CD4-positive, alpha-beta T cell treated with Interleukin-4 for 4 hours (primary cell): Measurements from ENCODE around the gene ISG20L2.

ENCODE experiments used
- DNase-seq: peaks from one replicate; pipeline ENCODE4 v3.0.0-alpha.2; 2020

Gene ISG20L2

DNA sequence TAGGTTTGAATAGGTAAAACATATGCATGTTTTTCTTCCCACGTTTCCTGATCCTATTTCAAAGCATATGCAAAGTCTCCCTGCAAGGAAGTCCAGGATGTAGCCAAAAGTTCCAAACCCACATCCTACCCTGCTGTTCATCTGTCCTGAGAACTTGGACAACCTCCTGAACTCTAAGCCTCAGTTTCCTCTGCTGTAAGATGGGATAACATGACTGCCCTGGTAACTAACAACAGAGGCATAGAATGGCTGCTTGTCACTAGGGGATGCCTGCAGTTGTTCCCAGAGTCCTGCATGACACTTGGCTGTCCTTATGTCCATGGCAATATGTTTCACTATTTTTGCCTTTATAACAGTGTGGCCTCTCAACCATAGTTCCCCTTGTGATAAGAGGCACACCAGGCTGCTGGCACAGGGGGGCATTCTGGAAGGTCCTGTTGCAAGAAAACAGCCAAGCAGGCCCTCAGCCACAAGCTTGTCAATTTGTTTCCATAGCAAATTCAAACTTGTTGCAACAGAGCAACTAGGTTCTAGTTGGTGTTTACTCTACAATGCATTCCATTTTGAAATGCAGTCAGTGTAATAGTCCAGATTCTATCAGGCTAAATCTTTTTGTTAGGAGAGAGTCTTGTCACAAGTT is 24.4 kb upstream of the ISG20L2 start:
- DNase-seq, result no peak

DNA sequence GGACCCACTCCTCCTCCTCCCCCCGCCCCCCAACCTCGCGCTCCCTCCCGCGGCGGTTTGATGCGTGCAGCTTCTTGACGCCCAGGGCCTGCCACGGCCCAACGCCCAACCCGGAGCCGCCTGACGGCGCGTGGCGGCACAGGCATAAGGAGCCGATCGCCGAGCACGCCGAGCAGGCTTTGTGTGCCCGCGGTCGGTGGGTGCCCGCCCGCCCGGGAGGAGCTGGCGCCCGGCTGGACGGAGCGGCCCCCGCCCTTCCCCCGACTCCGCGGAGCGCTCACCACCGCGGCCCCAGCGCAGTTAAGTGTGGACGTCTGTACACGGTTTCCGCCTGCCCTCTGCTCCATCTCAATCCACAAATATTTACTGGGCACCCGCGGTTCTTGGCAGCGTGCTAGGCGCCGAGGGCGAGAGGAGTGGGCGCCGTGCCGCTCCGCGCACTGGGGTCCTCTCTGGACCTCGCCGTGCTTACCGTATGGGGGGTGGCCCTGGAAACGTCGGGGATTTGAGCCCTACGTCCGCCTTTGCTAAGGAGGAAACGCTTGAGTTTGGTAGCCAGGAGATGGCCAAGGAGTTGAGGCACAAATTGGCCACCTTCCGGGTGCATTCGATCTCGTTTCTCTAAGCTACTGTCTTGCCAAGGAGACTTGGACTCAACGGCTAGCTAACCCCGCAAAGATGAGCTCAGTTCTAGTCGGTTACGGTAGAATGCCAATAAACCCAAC is 23.4 kb upstream of the ISG20L2 start:
- peak; percentile 97 for DNase-seq

- no peak for DNase-seq
These were observed 22.8 kb upstream of the ISG20L2 start, which contains the start of gene HDGF for GRCh38 chr1:156751451-156751756. Gene HDGF, minus strand, starts transcription at chr1:156751675. Its CDS starts 246 bp downstream, at chr1:156751429.

GRCh38 chr1:156750711-156751450 is 22.3 kb upstream of the ISG20L2 start:
- no peak for DNase-seq

DNA sequence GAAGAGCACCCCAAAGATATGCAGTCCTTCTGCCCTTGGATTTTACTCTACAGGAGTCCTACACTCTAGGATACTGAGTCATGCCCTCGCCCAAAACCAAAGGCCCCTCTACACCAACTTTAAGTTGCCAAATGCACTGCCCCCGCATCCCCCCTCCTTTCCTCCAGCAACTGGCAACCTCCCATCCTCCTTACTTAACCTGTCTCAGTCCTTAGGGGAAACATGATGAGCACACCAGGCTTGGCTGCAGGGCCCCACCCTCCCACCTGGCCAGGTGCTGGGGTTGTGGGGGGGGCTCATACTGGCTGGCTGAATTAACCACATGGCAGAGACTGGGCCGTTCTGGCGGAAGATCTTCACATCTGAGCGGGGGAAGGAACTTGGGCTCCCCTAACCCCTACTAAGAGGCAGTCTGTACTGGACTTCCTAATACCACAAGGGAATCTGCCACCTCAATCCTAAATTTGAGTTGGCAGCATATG is 21.7 kb upstream of the ISG20L2 start:
- DNase-seq, result peak; percentile 55

- no peak for DNase-seq
These were observed 21.0 kb upstream of the ISG20L2 start for GRCh38 chr1:156749419-156750118.

DNA sequence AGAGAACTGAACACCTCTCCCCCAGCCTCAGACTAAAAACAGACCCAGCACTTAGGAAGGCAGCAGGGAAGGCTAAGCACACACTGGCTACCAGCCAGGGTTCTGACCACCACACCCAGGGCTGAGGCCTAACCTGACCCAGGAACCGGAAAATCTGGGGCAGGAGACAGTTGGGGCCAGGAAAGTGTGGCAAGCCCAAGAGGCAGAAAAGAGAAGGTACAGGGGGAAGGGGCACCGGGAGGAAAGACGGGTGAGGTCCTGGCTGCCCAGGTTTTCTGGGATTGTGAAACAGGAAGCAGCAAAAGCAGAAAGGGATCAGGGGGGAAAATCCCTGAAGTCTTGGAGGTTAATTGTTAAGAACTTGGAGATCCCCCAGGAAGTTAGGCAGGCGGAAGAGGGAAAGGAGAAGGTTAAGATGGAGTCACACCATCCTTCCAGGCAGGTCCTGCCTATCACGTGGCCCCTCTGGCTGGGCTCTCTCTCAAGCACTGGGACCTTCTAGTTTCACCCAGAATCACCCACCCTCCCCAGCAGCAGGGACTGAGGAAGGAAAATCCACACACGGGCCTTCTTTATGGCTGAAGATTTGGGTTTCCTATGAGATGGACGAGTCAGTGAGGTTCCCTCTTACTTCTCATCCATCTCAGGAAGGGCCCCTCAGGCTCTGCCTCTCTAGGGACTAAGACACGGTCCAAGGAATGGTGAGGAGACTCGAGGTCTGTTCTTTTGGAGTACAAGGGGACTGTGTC is 20.3 kb upstream of the ISG20L2 start:
- DNase-seq, result peak; percentile 33

GRCh38 chr1:156747742-156748669 is 19.4 kb upstream of the ISG20L2 start:
- DNase-seq, result peak; percentile 53

DNA sequence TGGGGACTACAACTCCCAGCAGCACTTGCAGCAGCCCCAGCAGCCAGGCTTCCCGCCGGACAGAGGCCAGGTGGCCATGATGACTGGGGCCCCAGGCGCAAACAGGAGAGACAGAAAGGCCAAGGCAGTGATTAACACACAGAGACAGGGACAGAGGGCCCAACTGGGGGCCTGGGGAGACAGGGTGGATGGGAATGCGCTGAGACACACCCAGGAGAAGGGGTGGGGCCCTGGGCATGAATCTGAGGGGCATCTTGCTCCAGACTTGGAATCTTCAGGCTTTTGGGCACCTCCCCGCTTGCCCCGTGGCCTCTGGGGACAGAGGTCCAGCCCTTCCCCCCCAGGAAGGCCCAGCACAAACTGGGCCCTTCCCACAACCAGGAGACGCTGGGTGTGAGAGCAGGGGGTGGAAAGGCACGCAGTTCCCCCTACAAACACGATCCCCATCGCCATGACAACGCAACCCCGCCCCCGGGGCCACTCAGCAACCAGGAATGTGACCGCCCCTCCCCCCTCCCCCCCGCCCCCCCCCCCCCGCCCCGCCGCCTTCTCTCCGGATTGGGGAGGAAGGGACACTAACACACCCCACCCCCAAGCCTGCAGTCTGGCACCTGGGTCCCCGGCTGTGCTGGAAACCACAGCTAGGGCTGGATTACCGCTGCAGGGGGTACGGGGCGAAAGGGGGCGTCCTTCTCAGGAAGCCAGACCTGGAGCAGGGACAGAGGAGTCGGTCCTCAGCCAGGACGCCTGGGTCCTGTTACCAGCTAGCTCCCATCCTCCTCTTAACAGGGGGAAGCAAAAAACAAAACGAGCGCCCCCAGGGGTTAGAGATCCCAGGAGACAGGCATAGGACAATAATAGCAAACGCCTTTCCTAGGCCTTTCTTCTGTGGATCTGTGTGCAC is 18.4 kb upstream of the ISG20L2 start:
- DNase-seq, result peak; percentile 88

DNA sequence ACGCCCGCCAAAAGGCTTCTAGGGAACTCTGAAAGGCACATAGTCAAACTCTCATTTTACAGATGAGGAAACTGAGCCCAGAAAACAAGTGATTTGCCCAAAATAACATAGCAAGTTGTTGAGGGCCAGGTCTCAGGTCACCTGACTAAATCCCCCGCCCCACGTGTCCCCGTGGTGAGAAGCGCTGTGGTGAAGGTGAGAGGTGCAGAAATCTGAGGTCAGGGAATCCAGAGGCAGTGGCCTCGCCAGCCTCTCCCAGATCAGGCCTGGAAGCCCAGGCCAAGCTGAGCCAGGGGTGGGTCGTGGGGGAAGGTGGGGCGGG is 17.8 kb upstream of the ISG20L2 start:
- peak; percentile 41 for DNase-seq

- DNase-seq, result no peak
These were observed 17.3 kb upstream of the ISG20L2 start for GRCh38 chr1:156745881-156746280.

- DNase-seq, result no peak
These were observed 16.3 kb upstream of the ISG20L2 start for GRCh38 chr1:156744786-156745419.

DNA sequence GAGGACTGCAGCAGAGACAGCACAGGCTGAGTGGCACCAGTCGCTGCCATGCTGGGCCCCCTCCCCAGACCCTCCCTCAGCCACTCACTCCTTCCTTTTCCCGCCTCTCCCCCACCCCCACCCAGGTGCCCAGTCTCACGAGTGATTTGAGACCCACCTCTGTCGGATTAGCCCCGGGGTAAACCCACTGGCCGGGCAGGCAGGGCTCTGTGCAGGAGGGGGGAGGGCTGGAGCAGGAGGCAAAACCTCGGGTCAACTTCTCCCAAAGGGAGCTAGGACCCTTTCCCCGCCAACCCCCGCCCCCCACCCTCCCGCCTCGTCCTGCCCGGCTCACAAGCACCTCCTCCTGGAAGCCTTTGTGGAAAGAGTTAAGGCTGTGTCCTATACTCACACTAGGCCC is 15.8 kb upstream of the ISG20L2 start:
- DNase-seq, result no peak

- DNase-seq, result no peak
These were observed 15.1 kb upstream of the ISG20L2 start for GRCh38 chr1:156743367-156744302.

- no peak for DNase-seq
These were observed 14.2 kb upstream of the ISG20L2 start for GRCh38 chr1:156742801-156743200.

DNA sequence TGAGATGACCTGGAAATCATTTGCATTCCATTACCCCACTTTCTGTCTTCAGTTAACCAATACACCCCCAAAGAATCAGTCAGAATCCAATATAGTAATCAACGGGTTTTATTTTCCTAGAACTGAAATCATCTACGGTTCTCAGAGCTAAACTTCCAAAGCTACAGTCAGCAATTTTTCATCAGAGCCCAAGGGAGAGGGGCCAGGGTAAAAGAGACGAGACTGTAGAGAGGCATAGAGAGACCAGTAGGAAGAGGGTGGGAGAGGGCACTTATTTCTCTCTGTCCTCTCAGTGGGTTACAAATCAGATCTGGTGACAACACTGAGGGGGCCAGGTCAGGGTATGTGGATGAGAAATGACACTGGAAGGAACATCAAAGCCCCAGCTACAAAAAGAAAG is 13.5 kb upstream of the ISG20L2 start:
- DNase-seq, result no peak

DNA sequence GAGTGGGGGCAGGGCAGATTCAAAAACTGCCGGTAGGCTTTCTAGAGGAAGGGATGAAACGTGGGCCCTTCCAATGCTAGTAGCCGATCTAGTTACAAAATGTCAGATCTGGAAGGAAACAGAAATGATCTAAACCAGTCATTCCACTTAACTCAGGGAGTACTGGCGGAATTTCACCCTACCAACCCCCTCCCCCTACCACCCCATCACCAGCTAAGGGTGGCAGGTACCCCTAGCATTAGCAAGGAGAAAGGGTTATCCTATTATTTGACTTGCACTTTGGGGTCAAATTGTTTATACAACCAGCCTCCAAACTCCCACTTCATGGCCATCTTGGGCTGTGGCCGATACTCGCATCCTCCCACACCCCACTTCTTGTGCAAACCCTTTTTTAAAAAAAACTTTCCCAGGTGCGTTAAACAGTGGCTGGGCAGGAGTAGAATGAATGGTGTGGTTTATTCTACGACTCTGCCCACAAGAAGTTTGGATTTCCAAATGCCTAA is 13.0 kb upstream of the ISG20L2 start:
- no peak for DNase-seq

DNA sequence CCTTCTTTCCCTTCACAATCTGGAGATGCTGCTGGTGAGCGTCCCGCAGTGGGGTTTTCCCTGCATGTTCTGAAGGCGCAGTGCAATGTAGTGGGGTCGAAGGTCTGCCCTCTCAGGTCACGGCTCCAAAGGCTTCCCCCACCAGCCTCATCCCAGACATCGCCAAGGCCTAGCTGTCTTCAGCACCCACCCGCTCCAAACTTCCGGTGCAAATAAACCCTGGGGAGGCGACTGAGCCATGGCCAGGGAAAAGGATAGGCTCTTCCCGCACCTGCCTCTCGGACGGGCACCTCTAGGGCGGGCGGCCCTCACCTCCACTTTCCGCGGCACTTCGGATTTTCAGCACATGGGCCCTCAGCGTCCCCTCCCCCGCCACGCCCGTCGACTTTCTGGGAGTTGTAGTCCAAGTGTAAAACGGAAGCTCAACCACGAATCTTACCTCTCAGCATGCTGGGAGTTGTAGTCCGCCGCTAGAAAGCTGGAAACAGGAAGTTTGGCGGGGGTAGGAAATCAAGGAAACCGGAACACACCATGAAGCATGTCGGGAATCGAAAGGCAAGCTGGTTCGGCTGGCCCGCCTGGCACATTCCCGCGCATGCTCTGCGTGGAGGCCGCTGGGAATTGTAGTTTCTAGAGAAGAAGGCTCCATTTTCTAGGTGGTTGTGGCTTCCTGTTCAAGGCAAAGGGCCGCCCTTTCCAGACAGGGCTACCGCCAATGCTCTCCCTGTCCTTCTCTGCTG is 12.3 kb upstream of the ISG20L2 start, which contains the start of gene MRPL24:
Gene MRPL24 (minus strand): TSS at position 348 of the 740 bp plus-strand sequence. CDS start 2,384 bp downstream, outside the sequence.
- peak; percentile 99 for DNase-seq
